GM19468 (cell line): Measurements from ENCODE around the gene AMH.

ENCODE experiments used
- ATAC-seq: cut with Tn5 transposase; IDR thresholded peaks from one replicate; pipeline ENCODE4 v1.9.1; 2021; ENCODE audit warnings: mild to moderate bottlenecking, moderate library complexity, moderate number of reproducible peaks; ENCODE audit not compliant: unreplicated experiment; ENCODE audit errors: extremely low read depth

Gene AMH

DNA sequence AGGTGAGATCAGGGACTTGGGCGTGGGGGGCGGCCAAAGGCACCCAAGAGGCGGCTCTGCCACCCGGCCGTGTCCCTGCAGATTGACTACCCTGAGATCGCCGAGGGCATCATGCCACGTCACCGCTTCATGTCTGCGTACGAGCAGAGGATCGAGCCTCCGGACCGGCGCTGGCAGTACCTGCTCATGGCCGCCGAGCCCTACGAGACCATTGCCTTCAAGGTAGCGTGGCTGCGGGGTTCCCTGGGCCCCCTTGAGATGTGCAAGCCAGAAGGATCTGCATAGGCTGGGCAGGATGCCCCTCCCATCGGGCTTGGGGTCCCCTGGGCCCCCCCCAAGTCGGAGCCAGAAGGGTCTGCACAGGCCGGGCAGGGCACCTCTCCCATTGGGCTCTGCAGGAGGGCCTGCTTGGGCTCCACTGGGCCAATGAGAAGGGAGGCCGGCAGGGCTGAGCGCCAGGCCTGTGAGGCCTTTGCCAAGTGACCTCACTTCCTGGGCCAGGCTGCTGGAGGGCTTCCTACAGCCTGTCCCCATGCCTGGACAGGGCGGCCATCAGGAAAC is 2.2 kb upstream of the AMH start:
- no peak for ATAC-seq

DNA sequence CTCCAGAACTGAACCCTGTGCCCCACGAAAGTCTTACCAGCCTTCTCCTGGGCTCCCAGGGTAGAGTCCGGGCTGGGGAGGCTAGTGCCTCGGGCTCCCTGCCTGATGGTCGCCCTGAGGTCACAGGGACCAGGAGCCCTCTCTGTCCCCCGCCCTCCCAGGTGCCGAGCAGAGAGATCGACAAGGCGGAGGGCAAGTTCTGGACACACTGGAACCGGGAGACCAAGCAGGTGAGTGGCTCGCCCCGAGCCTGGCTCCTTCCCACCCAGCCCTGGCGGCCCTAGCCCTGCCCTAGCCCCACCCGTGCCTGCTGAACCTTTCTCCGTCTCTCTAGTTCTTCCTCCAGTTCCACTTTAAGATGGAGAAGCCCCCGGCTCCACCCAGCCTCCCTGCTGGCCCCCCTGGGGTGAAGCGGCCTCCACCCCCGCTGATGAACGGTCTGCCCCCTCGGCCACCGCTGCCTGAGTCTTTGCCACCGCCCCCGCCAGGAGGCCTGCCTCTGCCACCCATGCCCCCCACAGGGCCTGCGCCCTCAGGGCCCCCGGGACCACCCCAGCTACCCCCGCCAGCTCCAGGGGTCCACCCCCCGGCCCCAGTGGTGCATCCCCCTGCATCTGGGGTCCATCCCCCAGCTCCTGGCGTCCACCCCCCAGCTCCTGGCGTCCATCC is 1.6 kb upstream of the AMH start:
- no peak for ATAC-seq

DNA sequence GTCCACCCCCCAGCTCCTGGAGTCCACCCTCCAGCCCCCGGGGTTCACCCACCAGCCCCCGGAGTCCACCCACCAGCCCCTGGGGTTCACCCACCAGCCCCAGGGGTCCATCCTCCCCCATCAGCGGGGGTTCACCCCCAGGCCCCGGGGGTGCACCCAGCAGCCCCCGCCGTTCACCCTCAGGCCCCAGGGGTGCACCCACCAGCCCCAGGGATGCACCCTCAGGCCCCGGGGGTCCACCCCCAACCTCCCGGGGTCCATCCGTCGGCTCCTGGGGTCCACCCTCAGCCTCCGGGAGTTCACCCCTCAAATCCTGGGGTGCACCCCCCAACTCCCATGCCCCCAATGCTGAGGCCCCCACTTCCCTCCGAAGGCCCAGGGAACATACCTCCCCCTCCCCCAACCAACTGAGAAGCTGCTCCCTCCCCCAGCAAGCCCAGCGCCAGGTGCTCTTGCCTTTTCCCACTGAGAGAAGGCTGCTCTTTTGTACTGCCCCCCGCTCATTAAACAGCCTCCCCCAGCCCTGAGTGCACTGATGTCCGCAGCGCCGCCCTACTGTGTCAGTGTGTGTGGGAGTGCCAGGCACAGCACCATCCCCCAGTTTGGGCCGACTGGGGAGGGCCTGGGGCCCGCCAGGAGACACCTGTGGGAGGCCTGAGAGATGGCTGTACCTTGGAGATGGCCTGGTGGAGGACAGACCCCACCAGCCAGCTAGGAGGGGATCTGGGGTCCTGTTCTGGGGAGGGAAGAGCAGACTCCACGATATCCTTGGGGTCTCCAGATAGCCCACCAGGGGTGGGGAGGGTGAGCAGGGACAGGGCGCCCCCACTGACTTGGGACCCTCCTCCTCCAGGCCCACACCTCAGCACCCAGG is 750 bp upstream of the AMH start:
- no peak for ATAC-seq

DNA sequence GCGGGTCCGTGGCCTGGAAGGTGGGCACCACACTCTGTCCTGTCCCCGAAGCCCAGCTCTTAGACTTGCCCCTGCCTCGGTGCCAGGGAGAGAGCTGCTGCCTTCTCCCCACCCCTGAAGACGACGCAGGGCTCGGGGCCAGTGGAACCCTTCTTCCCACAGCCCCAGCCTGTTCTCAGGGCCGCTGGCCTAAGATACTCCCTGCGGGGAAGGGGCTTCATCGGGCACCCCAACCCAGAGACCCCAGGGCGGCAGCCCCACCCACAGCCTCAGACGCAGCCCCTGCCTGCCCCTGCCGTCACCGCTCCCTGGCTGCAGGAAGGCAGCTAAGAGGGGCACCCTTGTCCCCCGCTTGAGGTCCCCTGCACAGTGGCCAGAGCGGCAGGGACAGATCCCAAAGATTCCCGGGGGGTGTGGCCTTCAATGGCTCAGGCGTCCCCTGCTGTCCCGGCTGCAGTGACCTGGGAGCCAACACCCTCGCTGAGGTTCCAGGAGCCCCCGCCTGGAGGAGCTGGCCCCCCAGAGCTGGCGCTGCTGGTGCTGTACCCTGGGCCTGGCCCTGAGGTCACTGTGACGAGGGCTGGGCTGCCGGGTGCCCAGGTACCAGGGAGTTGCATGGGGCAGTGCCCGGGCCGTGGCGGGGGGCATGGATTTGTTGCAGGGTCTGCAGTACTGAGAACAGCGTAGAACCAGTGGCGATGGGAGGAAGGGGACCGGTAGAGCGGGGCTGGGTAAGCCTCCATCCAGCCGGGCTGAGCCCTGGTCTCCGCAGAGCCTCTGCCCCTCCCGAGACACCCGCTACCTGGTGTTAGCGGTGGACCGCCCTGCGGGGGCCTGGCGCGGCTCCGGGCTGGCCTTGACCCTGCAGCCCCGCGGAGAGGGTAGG is 1.0 kb downstream of the AMH start:
- ATAC-seq, result no peak

DNA sequence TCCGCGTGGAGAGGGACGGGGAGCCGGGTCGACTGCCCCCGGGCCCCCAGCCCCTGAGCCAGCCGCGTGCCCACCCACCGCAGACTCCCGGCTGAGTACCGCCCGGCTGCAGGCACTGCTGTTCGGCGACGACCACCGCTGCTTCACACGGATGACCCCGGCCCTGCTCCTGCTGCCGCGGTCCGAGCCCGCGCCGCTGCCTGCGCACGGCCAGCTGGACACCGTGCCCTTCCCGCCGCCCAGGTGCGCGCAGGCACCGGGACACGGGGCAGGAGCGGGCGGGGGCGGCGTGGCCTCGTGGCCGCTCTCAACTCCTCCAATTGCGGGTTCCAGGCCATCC is 1.6 kb downstream of the AMH start:
- ATAC-seq, result no peak

DNA sequence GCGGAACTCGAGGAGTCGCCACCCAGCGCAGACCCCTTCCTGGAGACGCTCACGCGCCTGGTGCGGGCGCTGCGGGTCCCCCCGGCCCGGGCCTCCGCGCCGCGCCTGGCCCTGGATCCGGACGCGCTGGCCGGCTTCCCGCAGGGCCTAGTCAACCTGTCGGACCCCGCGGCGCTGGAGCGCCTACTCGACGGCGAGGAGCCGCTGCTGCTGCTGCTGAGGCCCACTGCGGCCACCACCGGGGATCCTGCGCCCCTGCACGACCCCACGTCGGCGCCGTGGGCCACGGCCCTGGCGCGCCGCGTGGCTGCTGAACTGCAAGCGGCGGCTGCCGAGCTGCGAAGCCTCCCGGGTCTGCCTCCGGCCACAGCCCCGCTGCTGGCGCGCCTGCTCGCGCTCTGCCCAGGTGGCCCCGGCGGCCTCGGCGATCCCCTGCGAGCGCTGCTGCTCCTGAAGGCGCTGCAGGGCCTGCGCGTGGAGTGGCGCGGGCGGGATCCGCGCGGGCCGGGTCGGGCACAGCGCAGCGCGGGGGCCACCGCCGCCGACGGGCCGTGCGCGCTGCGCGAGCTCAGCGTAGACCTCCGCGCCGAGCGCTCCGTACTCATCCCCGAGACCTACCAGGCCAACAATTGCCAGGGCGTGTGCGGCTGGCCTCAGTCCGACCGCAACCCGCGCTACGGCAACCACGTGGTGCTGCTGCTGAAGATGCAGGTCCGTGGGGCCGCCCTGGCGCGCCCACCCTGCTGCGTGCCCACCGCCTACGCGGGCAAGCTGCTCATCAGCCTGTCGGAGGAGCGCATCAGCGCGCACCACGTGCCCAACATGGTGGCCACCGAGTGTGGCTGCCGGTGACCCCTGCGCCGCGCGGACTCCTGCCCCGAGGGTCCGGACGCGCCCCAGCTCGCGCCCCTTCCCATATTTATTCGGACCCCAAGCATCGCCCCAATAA is 2.3 kb downstream of the AMH start:
- ATAC-seq, result no peak

DNA sequence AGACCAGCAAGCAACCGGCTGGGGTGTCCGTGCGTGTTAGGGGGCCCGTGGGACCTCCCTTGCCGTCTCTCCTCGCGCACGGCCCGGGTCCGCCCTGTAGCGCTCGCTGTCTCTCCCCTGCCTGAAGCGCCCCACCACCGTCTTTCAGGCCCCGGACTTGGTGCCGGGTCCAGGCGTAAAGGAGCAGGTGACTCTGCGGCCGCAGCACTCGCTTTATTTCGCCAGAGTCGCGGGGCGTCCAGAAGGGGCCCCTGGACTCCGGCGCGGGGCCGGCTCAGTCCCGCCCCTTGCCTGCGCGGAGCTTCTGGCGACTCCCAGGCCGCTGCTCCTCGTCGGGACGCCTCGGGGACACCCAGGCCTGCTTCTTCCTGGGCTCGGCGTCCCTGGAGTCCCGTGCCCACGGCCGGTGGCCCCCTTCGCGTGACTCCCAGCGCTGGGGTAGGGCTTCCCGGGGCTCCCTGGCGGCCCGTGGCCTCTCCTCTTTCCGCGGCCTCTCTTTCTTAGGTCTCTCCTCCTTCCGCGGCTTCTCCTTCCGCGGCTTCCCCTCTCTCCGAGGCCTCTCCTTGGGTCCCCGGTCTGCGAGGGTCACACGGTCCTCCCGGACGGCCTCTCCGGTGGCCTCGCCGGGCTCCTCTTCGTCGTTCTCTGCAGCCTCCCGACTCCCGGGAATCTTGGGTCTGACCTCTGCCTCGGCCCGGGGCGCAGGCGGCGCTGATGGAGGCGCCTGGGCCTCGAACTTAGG is 3.1 kb downstream of the AMH start:
- ATAC-seq, result no peak

DNA sequence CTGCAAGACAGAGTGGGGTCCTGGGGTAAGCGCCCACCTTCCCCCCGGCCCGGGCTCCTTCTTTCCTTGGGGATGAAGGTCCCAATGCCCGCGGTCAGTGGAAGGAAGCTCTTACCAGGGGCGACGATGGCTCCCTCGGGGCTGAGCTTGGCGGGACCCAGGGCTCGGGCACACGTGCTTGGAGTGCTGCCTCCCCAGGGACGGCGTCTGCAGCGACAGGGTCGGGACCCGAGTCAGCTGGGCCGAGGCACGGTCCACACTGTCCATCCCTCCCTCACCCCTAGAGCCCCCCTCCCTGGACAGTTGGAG is 3.6 kb downstream of the AMH start:
- no peak for ATAC-seq

DNA sequence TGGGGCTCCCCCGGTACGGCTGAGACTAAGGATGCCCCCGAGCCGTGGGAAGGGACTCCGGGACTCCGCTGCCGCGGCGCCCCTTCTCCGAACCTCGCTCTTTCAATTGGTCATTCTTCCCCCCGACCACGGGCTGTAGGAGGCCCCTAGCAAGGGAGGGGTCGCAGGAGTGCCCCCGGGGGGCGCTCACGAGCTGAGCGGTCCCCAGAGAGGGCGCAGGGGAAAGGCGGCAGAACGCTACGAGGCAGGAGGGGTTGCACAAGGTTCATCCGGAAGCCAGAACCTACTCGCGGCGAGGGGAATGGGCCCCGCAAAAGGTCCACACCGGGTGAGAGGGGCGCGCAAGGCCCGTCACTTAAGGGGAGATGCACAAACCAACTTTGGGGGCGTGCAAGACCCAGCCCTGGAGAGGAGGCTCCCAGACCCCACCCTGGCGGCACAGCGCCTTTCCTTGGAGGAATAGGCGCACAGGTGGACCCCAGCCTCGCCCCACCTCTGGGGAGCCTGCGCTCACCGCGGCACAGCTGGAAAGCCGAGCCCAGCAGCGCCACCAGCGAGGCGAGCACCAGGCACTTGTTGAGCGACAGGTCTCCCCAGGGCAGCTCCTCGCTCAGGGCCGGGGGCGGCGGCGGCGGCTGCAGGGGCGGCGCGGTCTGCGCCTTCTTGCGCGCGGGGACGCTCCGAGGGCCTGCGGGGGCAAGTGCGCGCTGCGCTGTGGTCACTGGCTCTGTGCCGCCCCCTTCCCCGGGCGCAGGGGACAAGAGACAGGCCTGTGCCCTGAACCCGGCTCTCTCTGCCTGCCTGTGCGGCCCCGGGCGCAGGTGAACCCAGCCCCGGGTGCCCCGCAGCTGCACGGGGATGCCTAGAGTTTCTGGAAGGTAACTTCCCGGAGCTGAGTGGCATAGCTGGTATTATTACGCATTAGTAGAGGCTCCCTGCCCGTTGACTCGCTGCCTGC is 4.3 kb downstream of the AMH start:
- no peak for ATAC-seq

DNA sequence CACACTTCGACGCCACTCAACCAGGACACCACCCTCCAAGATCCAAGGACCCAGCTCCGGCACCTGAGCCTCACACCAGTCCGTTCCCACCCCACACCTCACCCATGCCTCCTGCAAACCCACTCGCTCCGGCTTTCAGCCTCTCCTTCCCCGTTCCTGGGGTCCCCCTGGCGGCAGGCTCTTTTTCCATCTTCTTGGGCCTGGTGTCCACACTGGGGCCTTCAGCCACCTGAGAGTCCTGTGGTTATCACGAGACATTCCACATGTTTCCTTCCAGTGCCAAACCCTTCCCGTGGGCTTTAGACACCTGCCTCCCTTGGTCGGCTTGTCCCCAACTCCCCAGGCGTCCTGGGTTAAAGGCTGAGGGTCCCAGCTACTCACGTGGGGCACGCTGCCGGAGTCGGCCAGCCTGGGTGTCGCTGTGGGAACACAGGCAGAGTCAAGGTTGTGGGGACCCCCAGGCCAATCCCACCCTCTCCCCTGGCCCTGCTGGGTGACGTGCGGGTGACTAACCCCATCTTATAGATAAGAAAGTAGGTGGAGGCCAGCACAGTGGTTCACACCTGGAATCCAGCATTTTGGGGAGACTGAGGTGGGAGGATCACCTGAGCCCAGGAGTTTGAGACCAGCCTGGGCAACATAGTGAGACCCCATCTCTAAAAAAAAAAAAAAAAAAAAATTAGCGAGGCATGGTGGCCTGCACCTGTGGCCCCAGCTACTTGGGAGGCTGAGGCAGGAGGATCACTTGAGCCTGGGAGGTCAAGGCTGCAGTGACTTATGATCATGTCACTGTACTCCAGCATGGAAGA is 5.1 kb downstream of the AMH start:
- ATAC-seq, result no peak

DNA sequence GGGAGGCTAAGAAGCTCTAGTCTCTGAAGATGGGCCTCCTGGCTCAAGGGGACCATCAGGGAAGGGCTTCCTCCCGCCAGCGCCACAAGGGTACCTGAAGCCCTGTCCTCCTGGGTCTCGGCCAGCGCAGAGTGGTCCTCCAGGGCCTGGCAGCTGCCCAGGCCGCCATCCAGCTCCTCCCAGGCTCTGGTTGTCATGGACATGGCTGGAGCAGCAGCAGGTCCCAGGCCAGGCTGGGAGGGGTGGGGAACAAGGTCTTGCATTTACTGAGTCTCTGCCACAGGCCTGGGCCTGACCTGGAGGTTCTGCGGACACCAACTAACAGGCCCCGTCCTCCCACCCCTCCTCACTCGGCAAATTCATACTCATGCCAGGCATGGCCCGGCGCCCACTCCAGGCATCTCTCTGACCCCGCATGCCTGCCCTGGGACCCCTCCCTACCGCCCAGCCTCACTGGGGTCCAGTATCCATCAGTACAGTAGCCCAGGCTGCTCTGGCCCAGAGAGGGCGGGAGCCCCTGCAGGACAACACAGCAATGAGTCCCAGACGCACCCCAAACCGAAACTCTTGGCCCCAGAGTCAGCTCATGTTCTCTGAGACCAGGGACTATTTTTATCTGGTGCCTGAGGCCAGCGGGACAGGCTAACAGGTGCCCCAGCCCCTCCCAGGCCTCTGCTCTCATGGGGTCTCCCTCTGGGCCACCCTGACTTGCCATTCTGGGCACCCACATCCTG is 6.2 kb downstream of the AMH start:
- no peak for ATAC-seq

DNA sequence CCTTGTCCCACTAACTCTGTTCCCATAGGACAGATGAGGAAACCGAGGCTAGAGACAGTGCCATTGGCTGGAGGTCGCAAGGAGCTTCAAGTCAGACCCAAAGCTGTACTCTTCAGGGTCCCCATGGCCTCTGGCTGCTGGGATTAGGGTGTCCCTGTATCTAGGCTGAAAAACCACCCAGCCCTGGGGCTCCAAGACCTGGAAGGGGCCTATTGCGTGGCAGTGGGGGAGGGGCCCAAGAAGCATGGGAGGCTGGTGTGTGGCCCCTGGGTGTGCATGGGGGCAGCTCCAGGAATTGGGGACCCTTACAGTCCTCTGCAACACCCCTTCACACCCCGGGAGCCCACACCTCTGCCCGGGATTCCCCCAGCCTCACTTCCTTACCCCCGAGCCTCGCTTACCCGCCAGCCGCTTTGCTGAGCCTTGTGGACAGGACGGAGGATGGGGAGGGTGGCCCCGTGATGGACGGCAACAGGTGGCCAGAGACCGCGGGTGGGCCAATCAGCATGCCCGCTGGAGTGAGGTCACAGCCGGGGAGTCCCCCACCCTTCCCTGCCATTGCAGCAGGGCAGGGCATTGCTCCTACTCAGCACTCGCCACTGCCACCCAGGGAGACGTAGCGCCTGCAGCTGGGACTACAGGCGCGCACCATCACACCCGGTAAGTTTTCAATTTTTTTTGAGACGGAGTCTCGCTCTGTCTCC is 7.0 kb downstream of the AMH start, which contains the start of gene JSRP1:
JSRP1 (minus strand) TSS at position 436 of the 704 bp plus-strand sequence. CDS start 1,103 bp downstream, outside the sequence.
- ATAC-seq, result no peak

DNA sequence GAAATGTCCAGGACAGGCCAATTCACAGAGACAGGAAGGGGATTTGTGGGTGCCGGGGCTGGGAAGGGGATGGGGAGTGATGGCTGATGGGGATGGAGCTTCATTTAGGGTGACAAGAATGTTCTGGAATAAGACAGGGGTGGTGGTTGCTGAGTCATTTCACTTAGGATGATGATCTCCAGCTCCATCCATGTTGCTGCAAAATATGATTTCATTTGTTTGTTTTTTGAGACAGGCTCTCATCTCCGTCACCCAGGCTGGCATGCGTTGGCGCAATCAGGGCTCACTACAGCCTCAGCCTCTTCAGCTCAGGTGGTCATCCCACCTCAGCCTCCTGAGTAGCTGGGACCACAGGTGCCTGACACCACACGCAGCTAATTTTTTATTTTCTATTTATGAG is 10.2 kb downstream of the AMH start:
- no peak for ATAC-seq

DNA sequence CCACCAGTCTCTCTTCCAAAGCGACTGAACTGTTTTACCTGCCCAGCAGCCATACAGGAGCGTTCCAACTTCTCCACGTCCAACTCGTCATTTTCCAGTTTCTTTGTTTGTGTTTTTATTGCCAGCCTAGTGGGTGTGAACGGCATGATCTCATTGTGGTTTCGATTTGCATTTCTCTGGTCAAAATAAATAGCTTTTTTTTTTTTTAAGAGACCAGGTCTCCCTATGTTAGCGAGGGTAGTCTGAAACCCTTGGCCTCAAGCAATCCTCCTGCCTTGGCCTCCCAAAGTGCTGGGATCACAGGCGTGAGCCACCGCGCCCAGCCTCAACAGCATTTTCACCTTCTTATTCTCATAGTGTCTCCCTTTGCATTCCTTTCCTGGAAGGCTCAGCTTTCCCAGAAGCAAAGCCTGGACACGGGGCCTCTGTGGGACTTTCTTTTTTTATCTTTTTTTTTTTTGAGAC is 11.2 kb downstream of the AMH start:
- no peak for ATAC-seq

DNA sequence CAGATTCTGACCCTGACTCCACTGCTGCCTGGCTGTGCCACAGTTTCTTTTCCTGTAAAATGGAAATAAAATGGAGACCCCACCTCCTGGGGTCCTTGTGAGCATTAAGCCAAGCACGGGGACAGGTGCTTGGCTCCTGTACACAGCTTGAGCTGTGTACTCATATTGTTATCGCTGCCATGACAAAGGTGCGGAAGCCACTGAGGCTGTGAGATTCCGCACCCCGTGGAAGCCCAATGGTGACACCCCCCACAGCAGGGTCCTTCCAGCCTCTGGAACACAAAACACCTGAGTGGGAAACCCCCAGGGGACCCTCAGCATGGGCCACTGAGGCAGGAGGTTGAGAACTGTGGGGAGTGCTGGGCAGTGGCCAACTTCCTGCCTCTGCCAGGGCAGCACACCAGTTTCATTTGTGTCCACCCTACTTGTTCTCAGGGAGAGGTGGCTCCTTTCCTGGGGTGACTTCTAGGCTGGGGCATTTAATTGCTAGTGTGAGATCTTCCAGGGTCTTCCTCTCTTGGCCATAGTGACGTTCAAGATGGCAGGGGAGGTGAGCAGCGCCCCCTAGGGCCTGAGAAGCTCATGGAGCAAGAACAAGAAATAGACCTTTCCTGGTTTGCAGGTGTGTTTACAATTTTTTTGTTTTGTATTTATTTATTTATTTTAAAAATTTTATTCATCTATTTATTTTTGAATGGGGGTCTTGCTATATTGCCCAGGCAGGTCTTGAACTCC is 12.5 kb downstream of the AMH start:
- ATAC-seq, result no peak
